ENCODE data around the gene SMIM35.

SMIM35 gene

DNA sequence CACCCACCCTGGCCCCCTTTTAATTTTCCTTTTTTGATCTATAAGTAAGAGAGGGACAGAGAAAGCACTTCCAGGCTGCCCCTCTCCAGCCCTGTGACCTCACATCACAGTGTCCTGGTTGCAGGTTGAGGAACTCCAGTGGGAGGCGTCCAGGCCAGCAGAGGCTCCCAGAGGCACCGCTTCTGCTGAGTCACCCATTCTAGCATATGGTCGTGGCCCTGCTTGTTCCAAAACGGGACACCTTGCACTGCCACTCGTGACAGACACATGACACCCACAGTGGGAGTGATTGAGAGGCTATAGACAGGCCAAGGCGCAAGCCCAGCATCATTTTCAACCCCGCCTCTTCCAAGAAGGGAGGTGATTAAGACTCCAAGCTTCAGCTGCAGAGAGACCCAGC is 25.9 kb downstream of the SMIM35 start:
- DNase-seq (ENCODE audit: low read depth, low spot score): no peak
- no peak overlapping the region for H3K27ac ChIP-seq

DNA sequence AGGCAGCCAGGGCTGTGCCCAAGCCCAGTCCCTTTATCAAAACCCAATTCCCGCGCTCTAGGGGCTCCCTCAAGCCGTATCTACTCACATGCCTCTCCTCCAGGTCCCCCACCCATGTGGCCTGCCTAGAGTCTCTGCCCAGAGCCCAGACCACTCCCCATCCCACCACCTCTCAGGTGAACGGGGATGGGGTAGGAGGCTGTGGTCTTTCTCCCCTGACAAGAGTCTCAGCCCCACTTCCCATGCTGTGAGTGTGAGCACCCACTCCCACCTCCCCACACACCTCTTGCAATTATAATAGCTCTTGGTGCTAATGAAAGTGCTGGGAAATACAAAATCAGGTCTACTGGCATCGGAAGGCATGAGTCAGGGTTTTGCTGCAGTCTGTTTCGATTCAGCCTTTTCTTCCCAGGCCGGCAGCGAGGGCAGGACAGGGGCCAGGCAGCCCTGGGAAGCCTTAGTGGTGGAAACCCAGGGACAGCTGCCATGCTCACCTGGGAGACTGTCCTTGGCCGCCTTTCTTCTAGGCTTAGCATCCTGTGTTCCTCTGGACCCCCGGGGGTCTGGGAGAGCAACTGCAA is 26.6 kb downstream of the SMIM35 start:
- no peak overlapping the region for H3K27ac ChIP-seq
- no peak for DNase-seq (ENCODE audit: low read depth, low spot score)

DNA sequence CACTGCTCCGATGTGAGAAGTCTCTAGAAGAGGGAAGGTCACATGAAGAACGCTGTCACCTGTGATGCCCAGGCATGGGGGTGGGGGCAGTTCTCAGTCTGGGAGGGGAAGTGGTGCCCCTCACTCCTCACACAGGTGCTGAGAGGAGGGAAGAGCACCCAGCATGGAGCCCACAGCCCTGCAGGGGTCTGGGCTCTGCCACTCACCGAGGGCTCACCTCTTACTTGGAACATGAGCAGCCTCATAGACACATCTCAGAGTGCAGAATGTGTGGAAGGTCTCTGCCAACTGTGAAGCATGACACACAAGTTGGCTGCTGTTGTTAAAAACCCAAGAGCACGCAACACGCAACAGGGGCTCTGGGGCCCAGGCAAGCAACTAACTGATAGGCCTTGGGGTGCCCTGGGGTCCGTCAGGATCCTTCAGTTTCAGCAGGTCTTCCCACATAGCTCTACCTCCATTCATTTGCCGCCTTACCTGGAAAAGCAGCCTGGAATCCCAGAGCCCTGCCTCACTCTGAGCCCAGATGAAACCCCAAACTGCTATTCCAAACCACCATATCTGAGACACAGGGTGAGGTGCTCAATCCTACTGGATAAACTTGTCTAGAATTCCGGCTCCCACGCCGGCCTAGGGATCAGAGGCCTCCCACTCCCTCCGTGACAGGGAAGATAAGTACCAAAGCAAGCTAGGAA is 27.4 kb downstream of the SMIM35 start:
- DNase-seq (ENCODE audit: low read depth, low spot score): no peak
- no peak overlapping the region for H3K27ac ChIP-seq

DNA sequence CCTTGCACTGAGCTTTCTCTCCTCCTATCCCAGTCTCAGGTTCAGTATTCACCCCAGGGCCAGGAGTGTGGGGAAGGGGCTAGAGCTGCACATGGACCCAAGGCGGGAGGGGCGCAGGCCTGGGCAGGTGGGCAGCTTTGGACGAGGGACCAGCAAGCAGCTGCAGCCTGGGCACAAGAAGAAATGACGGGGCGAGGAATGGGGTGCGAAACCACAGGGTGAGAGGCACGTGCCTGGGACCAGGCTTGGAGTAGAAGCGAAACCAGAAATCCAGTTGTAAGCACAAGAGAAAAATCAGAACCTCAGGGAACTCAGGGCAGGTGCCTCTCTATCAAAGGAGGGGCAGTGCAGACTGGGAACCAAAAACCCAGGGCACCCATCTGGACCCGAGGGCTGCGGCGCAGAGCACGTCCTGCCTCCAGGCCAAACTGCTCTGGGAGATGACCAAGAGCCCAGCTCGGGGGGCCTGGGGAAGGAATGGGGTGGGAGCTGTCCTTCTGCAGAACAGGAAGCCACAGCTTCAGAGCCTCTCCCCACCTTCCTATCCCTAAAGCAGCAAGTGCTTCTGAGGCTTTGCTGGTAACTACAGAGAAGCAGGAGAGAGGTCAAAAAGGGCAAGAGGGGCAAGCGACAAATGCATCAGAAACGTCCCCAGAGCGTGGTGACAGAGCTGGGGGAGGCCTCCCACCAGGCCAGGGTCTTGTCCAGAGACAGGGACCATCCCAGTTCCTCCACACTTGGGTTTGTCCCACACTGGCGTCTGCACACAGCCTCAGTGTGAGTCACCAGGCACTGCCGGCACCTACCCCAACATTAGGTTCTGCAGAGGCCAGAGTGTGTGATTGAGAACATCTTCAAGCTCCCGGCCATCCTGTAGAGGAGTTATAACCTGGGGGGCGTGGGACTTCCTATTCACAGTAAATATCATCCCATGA is 28.2 kb downstream of the SMIM35 start:
- no peak overlapping the region for H3K27ac ChIP-seq
- no peak for DNase-seq (ENCODE audit: low read depth, low spot score)

DNA sequence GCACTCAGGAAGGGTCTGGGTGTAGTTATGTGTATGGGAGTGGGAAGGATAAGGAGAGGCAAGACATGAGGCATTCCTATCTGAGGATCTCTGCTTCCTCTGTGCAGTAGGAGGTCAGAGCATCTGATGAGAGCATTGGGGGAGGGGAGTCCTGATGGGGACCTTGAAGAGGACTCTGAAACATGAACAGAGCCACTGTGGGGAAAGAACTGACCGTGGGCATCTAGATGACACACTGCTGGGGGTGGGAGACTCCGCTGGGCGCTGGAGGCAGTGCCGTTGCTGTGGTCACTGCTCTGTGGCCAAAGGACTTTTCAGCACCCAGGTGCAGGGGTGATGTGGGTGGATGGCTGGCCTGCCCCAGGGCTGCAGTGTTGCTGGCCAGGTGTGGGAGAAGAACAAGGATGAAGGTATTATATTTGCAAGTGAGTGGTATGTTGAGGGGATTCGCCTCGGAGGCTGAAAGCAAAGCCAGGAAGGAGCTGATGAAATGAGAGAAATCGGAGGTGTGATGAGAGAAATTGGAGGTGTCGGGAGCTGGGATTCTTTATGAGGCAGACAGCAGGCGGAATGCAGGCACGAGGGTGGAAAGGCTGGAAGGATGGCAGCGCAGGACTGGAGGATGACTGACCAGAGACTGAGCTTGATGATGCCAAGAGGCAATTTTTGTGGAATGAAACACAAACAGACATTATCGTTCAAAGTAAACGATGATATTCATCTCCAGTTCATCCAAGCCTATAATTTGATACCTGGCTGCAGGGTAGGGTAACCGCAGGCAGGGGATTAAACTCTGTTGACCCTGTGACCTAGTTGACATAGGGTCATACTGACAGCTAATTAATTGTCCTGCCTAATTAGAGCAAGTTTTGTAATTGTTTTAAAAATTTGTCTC is 29.3 kb downstream of the SMIM35 start:
- no peak for DNase-seq (ENCODE audit: low read depth, low spot score)
- no peak overlapping the region for H3K27ac ChIP-seq

DNA sequence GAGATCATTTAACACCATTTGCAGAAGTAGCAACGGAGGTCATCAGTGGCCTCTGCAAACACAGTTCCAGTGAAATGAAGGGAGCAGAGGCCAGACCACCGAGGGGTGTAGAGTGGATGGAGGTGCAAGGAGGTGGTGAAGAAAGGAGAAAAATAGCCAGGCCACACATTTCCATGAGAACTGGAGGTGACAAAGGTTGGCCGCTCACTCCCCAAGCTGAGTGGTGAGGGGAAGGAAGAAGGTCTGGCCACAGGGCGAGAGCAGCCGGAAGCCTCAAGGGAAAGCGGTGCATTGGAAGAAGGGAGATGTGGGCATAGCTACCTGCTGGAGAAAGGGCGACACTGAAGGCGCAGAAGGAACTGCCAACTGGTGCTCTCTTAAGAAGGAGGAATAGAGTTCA is 30.0 kb downstream of the SMIM35 start:
- no peak overlapping the region for H3K27ac ChIP-seq
- DNase-seq (ENCODE audit: low read depth, low spot score): no peak

DNA sequence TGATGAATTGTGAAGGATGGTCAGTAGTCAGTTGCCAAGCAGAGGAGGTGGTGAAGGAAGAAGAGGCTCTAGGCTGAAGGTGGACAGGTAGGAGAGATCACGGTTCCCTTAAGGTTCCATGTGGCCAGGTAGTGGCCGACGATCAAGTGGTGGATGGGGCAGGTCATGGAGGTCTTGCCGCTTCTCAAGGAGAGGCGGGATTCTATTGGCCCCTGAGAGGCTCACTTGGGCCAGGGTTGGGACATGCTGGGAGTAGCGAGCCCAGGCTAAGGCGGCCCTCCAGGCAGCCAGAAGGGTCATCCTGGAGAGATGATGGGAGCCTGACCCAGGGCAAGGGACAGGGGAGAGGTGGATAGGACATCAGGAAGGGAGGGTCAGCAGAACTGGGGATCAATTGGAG is 30.8 kb downstream of the SMIM35 start:
- H3K27ac ChIP-seq: no peak overlapping the region
- DNase-seq (ENCODE audit: low read depth, low spot score): no peak

DNA sequence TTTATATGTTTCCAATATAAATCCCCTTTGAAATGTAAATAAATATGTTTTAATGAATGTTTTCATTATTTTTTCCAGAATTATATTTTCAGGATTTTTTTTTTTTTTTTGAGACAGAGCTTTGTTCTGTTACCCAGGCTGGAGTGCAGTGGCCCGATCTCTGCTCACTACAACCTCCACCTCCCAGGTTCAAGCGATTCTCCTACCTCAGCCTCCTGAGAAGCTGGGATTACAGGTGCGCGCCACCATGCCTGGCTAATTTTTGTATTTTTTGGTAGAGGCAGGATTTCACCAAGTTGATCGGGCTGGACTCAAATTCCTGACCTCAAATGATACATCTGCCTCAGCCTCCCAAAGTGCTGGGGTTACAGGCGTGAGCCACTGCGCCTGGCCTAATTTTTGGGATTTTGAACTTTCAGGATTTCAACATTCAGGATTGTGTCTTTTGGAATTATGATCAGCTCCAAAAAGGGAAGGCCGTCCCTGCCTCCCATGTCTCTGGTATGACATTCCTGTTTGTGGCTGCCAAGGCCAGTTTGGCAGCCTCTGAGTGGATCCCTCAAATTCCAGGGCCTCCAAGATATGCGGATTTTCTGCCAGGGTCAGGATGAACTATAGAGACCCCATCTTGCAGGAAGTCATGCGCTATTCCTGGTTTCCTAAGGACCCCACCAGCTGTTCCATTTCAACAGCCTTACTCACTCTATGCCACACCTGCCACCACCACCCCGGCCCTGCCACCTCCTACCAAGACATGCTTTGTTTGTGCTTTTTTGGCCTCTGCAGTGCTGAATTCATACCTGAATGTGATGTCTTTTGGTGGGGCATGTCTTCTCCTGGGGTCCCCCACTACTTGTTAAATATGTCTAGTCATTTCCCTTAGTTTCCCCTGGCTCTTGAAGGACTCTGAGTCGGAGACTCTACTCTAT is 31.8 kb downstream of the SMIM35 start:
- no peak overlapping the region for H3K27ac ChIP-seq
- no peak for DNase-seq (ENCODE audit: low read depth, low spot score)

DNA sequence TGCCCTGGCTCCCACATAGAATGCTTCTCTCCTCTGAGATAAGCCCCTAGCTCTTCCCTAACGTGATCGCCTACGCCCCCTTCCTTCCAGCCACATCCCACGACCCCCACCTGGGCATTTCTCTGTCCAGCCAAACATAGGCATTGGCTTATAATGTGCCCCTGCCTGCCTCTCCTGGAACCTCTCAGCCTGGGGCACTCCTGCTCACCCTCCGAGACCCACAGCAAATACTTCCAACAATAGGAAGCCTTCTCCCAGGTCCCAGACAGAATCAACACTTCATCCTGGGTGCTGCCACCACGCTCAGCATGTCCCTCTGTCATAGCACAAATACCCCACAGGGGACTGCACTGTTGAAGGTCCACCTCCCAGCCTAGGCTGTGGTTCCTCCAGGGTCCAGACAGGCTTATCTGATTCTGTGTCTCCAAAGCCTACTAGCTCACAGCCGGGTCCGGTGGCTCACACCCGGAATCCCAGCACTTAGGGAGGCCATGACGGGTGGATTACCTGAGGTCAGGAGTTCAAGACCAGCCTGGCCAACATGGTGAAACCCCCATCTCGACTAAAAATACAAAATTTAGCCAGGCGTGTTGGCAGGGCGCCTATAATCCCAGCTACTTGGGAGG is 34.1 kb downstream of the SMIM35 start:
- no peak for DNase-seq (ENCODE audit: low read depth, low spot score)
- H3K27ac ChIP-seq: no peak overlapping the region

DNA sequence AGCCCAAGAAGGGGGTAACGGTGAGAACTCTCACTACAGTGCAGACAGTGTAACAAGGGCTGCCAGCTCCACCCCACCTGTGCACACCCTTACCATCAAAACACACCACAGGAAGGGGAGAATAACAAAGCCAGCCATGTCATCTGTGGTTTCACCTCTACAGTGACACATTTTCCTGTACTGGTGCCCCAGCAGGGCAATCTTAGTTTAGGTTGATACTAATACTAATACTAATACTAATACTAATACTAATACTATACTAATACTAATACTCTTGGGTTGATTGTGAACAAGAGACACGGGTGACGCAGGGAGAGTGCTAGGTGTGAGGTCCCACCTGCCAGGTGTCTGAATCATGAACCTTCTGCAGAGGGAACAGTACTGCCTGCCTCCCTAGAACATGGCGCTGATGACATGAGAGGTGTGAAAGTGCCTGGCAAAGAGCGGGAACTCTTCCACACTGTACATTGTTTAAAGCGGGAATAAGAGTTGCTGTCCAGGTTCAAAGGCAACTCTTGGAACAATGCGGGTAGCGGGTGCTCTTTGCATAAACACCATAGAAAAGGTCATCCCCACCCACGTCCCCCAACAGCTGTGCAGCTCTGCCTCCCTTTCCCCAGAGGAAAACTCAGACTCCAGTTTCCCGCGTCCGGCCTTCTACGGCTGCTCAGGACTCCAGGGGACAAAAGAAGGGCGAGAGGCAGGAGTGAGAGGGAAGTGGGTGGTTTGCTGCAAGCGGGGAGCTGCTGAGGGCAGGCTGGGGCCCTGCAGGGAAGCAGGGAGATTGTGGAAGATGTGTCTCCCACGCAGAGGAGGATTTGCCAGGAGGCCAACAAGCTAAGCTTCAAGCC is 34.9 kb downstream of the SMIM35 start:
- no peak overlapping the region for H3K27ac ChIP-seq

DNA sequence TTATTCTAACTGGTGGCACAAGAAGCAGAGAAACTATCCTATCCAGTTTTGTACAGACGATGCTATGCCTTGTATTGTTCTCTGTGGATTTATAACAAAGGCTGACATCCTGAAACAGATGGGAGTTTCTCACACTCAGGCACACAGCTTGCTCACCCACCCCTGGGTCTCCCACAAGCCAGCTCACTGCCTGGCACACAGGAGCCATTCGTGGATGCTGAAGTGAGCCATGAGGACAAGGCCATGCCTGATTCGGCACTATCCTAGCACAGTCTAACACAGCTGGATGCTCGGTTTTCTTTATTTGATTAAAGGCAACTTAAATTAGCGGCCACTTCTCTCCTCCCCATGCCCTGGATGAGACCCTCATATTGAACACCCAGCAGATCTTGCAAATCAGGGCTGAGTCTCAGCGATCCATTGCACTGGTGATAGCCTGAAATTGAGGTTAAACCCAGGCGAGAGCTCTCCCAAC is 35.6 kb downstream of the SMIM35 start:
- no peak overlapping the region for H3K27ac ChIP-seq
- no peak for DNase-seq (ENCODE audit: low read depth, low spot score)

More for the DNA sequence above, 34.9 kb downstream of the SMIM35 start:
- DNase-seq (ENCODE audit: low read depth, low spot score): no peak

DNA sequence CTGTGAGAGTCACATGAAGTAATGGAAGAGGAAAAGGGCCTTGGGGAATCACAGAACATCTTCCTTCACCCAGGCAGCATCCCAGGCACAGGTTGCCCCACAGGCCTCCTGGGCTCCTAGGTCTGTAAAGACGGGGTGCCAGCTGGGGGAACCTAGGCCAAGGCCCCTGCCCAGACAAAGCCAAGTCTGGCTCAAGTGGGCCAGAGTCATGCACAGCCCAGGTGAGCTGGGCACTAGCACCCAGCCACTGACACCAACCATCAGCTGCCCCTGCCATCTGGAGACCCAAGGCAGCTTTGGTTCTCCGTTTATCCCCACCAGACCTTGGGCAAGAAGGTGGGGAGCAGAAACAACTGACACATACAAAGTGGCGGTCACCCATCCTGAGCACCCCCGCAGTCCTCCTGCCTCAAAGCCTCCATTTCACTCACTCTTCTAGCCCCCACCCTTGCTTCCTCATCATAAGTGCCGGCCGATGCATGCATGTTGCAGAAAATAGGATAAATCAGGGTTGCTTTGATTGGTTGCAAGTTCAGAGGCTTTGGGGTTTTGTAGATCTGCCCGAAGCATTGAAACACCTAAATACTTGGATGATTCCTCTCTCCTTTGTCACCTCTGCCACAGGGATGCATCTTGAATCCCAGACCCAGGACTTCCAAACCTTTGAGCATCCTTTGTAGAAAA is 36.4 kb downstream of the SMIM35 start:
- no peak for DNase-seq (ENCODE audit: low read depth, low spot score)
- no peak overlapping the region for H3K27ac ChIP-seq

DNA sequence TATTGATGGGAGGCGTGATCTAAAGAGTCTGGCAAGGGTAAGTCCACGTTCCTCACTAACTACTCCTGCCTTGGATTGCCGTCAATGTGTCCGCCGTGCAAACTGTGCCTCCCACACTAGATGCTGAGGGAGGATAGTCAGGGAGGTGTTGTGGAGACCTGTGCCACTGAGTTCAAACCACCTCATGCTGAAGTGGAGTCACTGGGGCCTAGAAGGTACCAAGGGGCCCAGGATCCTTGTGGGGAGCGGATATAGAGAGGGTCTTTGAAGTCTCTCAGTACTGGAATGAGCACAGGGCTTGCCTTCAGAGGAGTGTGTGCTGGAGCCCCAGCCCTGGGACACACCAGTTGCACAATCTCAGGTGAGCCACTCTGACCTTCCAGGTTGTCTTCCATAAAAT is 37.0 kb downstream of the SMIM35 start:
- H3K27ac ChIP-seq: no peak overlapping the region
- no peak for DNase-seq (ENCODE audit: low read depth, low spot score)

DNA sequence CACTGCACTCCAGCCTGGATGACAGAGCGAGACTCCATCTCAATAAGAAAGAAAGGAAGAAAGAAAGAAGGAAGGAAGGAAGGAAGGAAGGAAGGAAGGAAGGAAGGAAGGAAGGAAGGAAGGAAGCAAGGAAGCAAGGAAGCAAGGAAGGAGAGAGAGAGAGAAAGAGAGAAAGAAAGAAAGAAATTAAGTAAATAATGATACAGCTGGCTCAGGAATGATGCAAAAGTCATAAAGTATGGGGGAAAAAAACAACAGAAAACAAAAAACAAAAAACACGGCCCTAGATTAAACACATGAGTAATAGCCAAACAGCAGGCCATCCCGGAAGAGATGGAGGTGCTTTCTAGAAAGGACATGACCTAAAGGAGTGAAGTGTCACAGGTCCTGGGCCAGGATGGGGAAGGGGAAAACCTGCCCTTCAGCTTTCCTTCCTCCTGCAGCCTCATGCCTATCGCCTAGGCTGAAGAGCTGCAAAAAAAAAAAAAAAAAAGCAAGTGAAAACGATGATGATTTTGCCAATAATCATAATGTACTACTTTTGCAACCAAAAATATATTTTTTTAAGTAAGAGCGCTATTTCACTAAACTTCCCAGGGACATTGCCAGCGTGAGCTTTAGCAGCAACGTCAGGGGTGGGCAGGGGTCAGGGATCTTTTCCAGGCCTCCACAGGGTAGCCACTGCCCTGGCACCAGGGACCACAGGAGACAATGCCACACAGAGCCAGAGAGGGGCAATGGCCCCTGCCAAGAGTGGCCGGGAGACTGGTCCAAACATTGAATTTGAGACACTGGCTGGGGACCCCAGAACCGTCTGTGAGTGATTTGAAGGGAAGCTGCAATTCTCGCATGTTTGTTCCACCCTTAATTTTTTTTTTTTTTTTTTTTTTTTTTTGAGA is 38.0 kb downstream of the SMIM35 start:
- DNase-seq (ENCODE audit: low read depth, low spot score): no peak
- no peak overlapping the region for H3K27ac ChIP-seq

DNA sequence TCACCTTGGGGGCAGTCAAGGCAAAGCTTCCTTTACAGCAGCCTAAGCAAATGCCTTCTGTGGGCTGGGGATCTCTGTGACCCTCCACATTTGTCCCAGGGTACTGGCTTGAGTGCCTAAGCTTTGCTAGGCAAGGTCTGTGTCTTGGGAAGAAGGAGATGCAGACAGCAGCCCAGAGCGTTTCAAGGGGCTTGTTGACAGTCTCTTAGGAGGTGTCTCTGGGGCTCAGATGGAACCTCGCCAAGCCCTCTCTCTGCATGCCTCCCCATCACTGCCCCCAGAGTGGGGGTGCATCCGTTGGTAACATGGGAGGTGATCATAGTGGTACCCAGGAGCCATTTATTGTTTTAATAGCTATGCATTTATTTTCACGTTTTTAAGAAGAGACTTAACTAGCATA is 39.0 kb downstream of the SMIM35 start:
- DNase-seq (ENCODE audit: low read depth, low spot score): no peak
- H3K27ac ChIP-seq: no peak overlapping the region

DNA sequence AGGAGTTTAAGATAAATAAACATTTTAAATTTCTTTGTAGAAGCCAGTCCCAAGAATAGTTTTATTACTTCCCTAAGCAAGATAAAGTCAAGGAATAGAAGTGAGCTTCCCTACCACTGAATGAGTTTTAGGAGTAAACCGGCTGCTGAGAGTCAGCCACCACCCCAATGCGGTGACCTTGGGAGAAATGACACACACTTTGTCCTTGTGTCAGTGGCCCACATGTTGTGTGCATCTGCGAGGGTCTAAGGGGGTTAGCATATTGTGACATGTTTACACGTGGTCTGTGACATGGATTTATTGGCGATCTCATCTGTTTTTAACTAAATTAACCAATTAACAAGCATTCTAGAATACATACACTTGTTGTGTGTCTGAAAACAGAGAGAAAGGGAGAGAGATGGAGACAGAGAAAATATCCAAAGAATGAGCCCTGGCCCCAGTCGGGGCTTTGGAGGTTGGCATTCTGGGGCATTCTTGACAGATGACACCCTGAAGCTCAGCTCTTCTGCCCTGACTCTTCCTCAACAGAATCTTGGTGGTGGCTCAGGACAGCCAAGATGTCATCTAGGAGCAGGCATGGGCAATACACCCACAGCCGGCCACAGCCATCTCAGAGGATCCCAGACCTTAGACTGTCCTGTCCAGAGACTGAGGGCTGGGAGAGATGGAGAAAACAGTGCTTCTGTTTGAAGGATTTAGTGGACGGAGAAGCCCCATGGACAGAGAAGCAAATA is 39.6 kb downstream of the SMIM35 start:
- no peak for DNase-seq (ENCODE audit: low read depth, low spot score)
- H3K27ac ChIP-seq: no peak overlapping the region
